Glutamatergic neuron (in vitro differentiated cells): ENCODE measurements around the gene CTBP2. TPM values are rescaled to one million over a fixed set of nuclear protein-coding genes. Genes with fewer than 3 reads are reported as not detected.

ENCODE experiments used
- DNase-seq: peaks from one replicate; pipeline ENCODE4 v3.0.0; 2022
- H3K27ac Mint-ChIP-seq: one replicate; pipeline ENCODE4 v1.8.0; 2020; ENCODE audit warnings: mild to moderate bottlenecking, mixed read lengths, inconsistent platforms; ENCODE audit not compliant: unreplicated experiment
- H3K27me3 Mint-ChIP-seq: one replicate; pipeline ENCODE4 v1.8.0; 2020; ENCODE audit warnings: mild to moderate bottlenecking, moderate library complexity, mixed read lengths, inconsistent platforms; ENCODE audit not compliant: unreplicated experiment
- H3K36me3 Mint-ChIP-seq: one replicate; pipeline ENCODE4 v1.8.0; 2020; ENCODE audit warnings: mild to moderate bottlenecking, mixed read lengths, inconsistent platforms; ENCODE audit not compliant: unreplicated experiment
- H3K4me1 Mint-ChIP-seq: one replicate; pipeline ENCODE4 v1.8.0; 2020; ENCODE audit warnings: mild to moderate bottlenecking, low read depth, mixed read lengths, inconsistent platforms; ENCODE audit not compliant: unreplicated experiment
- H3K4me3 Mint-ChIP-seq: one replicate; pipeline ENCODE4 v1.8.0; 2020; ENCODE audit warnings: mild to moderate bottlenecking, mixed read lengths, inconsistent platforms; ENCODE audit not compliant: unreplicated experiment
- H3K9me3 Mint-ChIP-seq: one replicate; pipeline ENCODE4 v1.8.0; 2020; ENCODE audit warnings: mild to moderate bottlenecking, moderate library complexity, mixed read lengths, inconsistent platforms; ENCODE audit not compliant: unreplicated experiment
- CTCF ChIP-seq: fragments of 200-600 bp; sonication (generic); IDR thresholded peaks from one replicate; pipeline ENCODE4 v1.5.0; 2021; ENCODE audit not compliant: partially characterized antibody, unreplicated experiment
- total RNA-seq: library from RNA; stranded (reverse); fragmentation: NEBNext Ultra II Directional; extraction: Animal tissue kit (Norgen Biotek cat#: 25700); gene quantifications from one replicate; pipeline ENCODE4 v1.2.1, GENCODE V29; 2021; ENCODE audit not compliant: unreplicated experiment

CTBP2 gene
- total RNA-seq, 1 donor from 2014 or later: 174 TPM

DNA sequence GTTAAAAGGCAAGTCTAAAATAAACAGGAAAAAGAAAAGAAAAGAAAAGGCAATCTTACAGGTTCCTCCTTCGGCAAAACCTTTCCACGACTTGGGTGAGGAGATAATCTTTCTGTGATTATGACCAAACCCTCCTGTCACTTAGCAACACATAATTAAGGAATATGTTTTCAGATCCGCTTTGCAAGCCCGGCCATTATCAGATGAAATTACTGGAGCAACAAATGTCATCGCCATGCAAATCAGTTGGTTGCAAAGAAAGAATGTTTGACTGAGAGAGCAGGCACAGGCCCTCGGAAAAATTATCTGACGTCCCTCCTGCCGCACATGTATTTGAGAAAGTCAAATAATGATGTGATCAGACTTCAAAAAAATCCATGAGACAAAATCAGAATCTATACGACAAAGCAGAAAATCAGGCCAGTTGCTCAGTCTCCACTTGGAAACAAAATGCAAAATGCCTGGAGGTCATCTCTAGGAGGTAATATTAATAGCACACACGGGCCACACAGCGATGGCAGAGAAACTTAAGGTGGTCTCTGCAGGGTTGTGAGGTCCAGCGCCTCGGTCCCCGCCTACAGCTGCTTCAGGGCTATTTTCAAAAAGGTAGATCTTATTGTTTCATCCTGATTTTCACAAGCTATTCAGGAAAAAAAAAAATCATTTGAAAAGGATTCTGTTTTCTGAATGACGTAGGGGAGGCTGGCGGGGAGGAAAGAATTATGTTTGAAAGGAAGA lies 135.7 kb downstream of the CTBP2 start:
- Mint-ChIP-seq H3K4me1 (peaks cover 56% of the 10 kb centered on the region), H3K9me3 (peaks cover 22% of the 10 kb centered on the region), H3K27ac (peak overlapping the region; percentile 65), H3K27me3 (peaks cover 7% of the 10 kb centered on the region), H3K4me3 (peak overlapping the region; percentile 10), H3K36me3 (peaks cover 2% of the 10 kb centered on the region)
- no peak for DNase-seq
- TF ChIP-seq CTCF: no peak

DNA sequence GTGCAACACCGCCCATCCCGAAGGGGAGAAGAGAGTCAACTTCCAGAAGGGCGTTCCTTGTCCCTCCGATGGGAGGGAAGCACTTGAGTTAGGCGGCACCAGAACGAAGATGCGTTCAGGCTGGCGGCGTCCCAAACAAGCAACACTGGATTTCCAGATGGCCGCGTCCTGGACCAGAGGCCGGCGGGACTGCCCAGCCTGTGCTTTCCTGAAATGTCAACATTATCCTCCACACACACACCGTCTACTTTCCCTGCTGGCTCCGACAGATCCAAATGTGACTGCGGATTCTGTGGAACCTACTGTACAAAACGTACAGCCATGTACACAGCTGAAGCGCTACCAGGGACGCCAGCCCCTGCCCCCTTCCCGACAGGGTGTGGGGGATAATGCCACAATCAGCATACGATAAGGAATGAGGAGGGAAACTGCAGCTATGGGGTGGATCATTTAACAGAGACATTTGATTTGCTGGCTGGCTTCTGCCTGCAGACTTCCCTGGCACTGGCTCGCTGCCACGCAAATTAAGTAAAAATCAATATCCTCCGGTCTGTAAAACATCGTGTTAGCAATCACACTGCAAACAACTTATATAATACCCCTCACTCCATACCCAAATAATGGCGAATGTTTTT lies 136.4 kb downstream of the CTBP2 start:
- H3K27me3 Mint-ChIP-seq: peaks cover 11% of the 10 kb centered on the region
- H3K4me3 Mint-ChIP-seq: peak overlapping the region; percentile 63
- DNase-seq: no peak
- TF ChIP-seq CTCF: no peak
- H3K27ac Mint-ChIP-seq: peak overlapping the region; percentile 65
- H3K4me1 Mint-ChIP-seq: peaks cover 54% of the 10 kb centered on the region
- H3K36me3 Mint-ChIP-seq: peaks cover 7% of the 10 kb centered on the region
- H3K9me3 Mint-ChIP-seq: peaks cover 27% of the 10 kb centered on the region

DNA sequence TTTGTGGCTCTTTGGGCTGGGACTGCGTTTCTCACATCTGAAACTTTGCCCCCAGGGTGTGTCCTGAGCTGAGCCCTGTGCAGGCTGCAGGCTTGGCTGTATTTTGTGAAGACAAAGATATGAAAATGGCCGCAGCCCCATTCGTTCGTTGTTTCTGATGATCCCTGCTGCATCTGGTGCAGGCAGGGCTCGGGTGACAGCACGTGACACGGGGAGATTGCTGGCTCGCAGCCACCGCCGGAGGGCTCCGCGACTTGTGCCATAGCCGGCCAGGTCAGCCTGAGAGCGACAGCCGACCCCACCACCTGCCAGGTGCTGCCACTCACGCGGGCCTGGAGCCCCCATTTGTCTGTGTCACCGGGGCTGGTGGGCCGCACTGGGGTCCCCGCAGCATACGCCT lies 137.1 kb downstream of the CTBP2 start:
- Mint-ChIP-seq H3K9me3 (peaks cover 27% of the 10 kb centered on the region), H3K4me1 (peaks cover 48% of the 10 kb centered on the region), H3K4me3 (peak overlapping the region; percentile 63), H3K27me3 (peaks cover 14% of the 10 kb centered on the region), H3K27ac (peak overlapping the region; percentile 66), H3K36me3 (peaks cover 7% of the 10 kb centered on the region)
- no peak for DNase-seq
- TF ChIP-seq CTCF: no peak

DNA sequence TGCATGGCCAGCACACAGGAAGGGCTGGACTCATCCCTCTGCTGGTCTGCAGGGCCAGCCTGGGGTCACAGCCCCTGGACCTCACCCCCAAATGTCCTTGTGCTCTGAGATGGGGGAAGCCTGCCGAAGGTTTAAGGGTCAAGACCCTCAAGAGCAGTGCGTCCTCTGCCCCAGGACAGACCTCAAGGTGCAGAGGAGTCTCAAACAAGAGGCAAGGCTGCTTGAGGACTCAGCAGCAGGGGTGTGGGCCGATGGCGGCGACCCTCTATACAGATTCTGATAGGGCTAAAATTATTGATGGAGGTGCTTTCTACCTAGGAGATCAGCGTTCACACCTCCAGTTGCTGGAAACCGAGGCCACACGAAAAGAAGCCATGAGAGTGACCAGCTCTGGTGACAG lies 137.7 kb downstream of the CTBP2 start:
- H3K36me3 Mint-ChIP-seq: peaks cover 7% of the 10 kb centered on the region
- peaks cover 27% of the 10 kb centered on the region for H3K9me3 Mint-ChIP-seq
- TF ChIP-seq CTCF: no peak
- no peak overlapping the region for H3K4me3 Mint-ChIP-seq
- no peak for DNase-seq
- peaks cover 15% of the 10 kb centered on the region for H3K27me3 Mint-ChIP-seq
- peaks cover 46% of the 10 kb centered on the region for H3K4me1 Mint-ChIP-seq
- peak overlapping the region; percentile 66 for H3K27ac Mint-ChIP-seq
